Left ventricle myocardium superior (tissue), 1 donor: ENCODE data around the gene FLYWCH1. TPM values are rescaled to one million over a fixed set of nuclear protein-coding genes. Genes with fewer than 3 reads are reported as not detected.

Experiments used
- ATAC-seq: fragments of 200-7000 bp; cut with Tn5 transposase; one replicate; pipeline ENCODE4 v1.9.1; 2020; ENCODE audit warnings: mild to moderate bottlenecking, moderate library complexity
- DNase-seq: peaks from one replicate; pipeline ENCODE4 v3.0.0-alpha.2; 2020
- intact Hi-C: fragments of 100-400 bp; cut with micrococcal nuclease; formaldehyde crosslinking; loops from one replicate; pipeline ENCODE4 v1.11.0; 2022
- long read RNA-seq: library from polyadenylated mRNA; unstranded; transcript quantifications from one replicate; pipeline ENCODE4 v2.0.0, GENCODE V29; 2021
- total RNA-seq: library from RNA; stranded (reverse); fragmentation: NEBNext Ultra II Directional; extraction: Animal tissue kit (Norgen Biotek cat#: 25700); gene quantifications from one replicate; pipeline ENCODE4 v1.2.1, GENCODE V29; 2021
- donor health status: DM: no; HTN: yes; CAD: no; lungs with severe emphysema.

The FLYWCH1 gene, protein sequence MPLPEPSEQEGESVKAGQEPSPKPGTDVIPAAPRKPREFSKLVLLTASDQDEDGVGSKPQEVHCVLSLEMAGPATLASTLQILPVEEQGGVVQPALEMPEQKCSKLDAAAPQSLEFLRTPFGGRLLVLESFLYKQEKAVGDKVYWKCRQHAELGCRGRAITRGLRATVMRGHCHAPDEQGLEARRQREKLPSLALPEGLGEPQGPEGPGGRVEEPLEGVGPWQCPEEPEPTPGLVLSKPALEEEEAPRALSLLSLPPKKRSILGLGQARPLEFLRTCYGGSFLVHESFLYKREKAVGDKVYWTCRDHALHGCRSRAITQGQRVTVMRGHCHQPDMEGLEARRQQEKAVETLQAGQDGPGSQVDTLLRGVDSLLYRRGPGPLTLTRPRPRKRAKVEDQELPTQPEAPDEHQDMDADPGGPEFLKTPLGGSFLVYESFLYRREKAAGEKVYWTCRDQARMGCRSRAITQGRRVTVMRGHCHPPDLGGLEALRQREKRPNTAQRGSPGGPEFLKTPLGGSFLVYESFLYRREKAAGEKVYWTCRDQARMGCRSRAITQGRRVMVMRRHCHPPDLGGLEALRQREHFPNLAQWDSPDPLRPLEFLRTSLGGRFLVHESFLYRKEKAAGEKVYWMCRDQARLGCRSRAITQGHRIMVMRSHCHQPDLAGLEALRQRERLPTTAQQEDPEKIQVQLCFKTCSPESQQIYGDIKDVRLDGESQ
- 36.1 TPM for total RNA-seq
- long read RNA-seq, full-length matches to known transcripts: 82 of 140 reads
- long read RNA-seq, partial matches to known transcripts: 38 of 140 reads
- long read RNA-seq, other reads (novel, unspliced or antisense): 20 of 140 reads

DNA sequence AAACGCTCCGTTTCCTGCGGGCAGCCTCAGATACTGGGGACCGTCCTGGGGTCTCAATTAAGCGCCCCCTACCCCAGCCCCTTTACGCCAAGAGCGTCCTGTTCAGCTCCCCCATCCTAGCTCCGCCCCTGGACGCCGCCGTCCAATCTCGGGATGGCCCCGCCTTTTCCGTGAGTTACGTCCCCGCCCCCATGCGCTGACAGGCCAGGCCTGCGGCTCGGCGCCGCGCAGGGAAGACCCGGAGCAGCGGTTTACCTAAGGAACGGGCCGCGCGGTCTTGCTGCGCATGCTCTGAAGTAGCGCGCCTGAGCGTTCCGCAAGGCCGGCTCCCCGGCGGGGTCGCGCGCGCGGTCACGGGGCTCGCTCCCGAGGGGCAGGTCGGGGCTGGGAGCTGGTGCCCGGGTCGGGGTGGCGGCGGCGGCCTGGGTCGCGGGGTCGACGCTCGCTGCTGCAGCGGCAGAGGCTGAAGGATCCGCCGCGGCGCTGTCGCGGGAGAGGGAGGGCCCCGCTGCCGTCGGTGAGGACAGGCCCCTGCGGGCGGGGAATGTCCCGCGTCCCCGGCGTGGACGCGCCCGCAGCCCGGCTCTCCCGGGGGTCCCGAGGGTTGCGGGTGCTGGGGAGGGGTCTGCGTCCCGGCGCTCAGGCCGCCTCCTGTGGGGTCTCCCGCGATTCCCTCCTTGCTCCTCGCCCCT lies at the start of gene FLYWCH1:
Gene FLYWCH1, plus strand, starts transcription at position 294 of the 692 bp plus-strand sequence. CDS start 17,755 bp downstream, outside the sequence.
- DNase-seq (peak; percentile 100), ATAC-seq (peak; percentile 97)
- intact Hi-C loops: no loop called here

DNA sequence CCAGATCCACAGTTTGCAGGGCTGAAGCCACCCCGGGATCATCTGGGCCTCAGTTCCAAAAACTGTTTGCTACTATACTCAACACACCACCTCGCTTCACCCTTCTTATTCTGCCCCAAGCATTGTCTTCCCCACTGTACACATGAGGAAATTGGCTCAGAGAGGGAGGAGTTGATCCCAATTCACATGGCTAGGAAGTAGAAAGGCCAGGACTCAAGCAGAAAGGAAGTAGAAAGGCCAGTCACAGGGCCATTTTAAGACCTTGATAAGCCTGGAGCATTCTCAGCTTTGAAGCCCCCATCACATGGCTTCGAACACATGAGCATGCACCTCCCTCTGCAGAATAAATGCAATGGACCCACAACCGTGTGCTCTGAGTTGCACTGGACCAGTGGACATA lies 46.1 kb upstream of the FLYWCH1 start:
- ATAC-seq (no peak), DNase-seq (no peak)
- intact Hi-C loops: no loop called here

DNA sequence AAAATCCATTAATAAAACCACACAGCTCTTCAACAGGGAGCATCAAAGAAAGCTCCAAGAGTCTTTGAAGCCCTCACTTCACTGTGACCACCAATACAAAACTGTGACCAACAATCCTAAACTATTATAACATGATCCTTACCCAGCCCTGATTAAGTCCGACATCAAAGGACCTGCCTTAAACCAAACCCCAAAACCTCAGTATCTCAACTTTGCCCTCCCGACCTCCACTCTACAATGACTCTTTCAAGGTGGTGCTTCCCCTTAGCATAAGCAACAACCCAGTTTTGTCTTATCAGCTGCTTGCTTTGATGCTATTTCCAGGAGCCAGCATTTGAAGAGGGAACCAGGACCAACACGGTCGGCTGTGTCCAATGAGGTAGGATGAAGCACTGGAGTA lies 45.3 kb upstream of the FLYWCH1 start:
- DNase-seq (no peak), ATAC-seq (no peak)
- intact Hi-C loops: no loop called here

DNA sequence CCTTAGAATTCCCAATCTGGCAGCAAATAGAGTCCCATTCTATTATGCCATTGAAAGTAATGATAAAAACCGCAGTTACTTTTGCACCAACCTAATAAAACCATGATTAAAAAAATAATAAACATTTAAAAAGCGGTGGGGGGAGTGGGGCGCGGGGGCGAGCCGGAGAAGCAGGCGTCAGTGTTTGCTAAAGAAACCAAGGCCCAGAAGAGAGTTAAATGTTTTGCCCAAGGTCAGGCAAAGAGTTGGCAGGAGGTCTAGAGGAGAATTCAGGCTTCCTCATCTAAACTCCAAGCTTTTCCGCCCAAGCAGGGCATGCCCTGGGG lies 44.1 kb upstream of the FLYWCH1 start:
- no peak for ATAC-seq
- intact Hi-C loops: no loop called here
- DNase-seq: no peak

DNA sequence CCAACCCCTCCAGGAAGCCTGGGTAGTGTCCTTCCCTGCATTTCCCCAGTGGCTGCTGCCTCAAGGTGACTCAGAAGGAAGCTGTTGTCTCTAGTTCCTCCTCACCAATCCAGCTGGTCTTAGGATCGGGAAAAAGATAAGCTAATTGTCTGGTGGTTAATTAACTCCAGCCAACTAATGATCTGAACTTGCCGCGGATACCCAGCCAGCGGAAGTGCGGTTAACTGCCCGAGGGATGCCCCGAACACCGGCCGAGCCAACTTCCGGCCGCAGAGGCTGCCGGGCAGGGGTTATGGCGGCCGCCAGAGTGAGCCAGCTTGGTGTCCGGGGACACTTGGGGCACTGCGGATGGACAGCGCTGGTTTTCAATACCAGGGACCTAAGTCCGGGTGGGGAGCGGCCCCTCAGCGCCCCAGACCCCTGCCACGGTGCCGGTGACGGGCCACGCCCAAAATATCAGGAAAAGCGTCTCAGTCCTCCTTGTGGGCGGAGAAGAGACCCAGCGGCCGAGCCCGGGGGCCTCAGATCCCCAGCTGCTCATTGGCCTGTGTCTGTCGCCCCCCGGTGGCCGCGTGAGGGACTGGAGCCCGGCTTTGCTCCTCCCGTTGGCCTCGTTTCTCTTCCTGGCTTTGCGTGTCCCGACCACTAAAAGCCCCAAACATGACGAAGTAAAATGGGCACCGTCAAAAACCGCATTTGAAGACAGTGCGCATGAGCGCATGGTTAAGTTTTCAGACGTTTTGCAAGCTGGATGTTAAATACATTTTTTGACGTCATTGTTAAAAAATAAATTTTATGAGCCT lies 43.5 kb upstream of the FLYWCH1 start:
- intact Hi-C loops: no loop called here
- DNase-seq (peak; percentile 97), ATAC-seq (peak; percentile 99)

DNA sequence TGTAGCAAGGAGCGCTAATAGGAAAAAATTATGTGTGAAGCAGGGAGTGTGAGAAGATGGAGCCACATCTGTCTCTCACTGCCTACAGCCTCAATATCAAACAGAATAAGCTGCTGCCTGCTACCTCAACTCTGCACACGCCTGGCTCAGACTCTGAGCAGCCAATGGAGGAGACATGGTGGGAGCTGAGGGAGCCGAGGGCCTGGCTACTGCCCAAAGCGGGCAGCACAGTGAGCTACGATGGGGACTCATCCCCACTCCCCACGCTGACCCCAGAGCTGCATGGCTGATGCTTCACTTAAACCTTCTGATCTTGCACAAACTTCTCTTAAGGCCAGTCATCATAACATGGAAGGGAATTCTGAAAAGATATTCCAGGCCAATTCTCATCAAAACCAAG lies 39.8 kb upstream of the FLYWCH1 start:
- intact Hi-C loops: loop anchor here (5.0 kb wide), 1 partner anchor 45 kb away; no protein-coding TSS in a partner anchor
- DNase-seq (no peak), ATAC-seq (no peak)

DNA sequence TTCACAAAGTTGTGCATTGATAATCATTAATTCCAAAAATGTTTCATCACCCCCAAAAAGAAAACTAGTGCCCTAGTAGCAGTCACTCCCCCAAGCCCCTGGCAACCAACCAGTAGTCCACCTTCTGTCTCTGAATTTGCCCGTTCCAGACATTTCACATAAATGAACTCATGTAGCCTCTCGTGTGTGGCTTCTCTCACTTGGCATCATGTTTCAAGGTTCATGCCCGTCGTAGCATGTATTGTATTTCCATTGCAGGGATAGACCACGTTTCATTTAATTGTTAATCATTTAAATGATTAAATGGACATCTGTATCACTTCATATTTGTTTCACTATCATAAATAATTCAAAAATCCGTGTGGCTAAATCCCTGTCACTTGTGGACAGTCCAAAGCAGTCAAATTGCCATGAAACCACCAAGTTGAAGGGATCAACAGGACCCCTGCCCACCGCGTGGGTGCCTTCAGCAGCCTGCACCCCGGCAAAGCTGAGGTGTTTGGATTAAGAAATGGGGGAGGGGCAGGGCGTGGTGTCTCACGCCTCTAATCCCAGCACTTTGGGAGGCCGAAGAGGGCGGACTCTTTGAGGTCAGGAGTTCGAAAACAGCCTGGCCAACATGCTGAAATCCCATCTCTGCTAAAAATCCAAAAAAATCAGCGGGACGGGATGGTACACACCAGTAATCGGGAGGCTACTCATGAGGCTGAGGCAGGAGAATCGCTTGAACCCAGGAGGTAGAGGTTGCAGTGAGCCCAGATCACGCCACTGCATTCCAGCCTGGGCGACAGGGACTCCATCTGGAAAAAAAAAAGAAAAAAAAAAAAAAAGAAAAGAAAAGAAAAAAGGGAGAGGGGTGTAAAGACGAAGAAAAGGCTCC lies 37.5 kb upstream of the FLYWCH1 start:
- DNase-seq (no peak), ATAC-seq (no peak)
- intact Hi-C loops: loop anchor here (5.0 kb wide), 1 partner anchor 43 kb away; no protein-coding TSS in a partner anchor

DNA sequence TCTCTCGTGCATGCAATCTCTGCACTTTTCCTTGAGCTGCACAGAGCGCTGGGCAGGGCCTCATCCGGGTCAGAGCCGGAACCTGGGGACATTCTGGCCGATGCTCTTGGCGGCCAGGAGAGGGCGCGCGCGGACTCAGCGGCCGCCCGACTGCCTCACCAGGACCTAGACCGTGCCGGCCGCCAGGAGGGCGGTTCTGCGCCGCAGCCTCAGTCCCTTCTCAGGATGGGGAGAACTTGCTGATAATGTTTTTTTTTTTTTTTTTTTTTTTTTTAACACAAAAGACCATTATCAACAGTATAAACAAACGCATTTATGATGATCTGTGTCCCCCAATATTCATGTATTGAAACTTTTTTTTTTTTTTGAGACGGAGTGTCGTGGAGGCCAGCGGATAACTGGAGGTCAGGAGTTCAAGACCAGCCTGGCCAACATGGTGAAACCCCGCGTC lies 36.8 kb upstream of the FLYWCH1 start:
- DNase-seq (peak; percentile 90), ATAC-seq (peak; percentile 99)
- intact Hi-C loops: loop anchor here (5.0 kb wide), 1 partner anchor 42 kb away; no protein-coding TSS in a partner anchor

DNA sequence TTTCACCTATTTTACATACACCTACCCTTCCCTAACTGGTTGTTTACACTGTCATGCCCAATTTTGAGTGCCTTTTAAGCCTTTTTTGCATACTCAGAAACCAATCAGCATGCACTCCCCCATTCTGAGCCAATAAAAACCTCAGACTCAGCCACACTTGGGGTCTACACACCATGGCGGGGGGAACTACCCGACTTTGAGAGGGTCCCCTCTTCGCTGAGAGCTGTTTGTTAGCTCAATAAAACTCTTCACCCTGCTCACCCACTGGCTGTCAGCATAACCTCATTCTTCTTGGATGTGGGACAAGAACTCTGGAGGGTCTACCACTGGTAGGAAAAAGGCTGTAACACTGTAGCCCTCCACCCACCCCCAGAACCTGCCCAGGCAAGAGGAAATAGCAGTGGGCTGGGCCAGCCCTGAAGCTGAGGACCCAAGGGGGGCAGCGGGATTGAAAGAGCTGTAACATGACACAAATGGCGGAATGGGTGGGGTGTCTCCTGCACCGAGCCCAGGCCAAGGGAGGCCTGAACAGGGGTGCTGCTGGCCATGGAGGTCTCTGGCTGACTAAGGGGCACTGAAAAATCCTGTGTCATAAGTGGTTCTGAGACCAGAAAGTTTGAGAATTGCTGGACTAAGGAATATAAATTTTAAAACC lies 31.8 kb upstream of the FLYWCH1 start:
- no peak for ATAC-seq
- intact Hi-C loops: no loop called here
- no peak for DNase-seq

DNA sequence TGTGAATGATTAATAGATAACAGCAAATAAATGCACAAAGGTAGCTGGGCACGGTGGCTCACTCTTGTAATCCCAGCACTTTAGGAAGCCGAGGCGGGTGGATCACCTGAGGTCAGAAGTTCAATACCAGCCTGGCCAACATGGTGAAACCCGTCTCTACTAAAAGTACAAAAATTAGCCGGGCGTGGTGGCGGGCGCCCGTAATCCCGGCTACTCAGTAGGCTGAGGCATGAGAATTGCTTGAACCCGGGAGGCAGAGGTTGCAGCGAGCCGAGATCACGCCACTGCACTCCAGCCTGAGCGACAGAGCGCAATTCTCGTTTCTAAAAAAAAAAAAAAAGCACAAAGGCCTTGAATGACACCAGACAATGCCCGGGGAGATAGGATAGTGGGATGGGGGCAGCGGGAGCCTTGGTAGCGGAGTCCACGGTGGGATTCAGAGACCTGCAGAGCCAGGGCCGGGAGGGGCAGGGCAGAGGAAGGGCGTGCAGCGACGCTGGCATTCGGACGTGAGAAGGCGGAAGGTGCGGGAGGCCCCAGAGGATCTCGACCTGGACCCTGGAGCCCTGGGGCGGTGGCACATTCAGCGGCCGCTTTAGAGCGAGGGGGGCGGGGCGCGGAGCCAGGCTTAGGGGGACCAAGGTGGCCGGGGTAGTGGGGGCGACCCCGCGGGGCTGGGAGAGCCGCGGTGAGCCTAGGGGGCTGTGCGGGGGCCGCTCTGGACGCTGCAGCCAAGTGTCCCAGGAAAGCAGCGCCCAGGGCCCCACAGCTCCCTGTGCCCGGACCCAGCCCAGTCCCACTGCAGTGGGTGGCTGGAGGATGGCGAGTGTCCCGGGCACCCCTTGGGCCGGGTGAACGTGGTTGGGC lies 29.7 kb upstream of the FLYWCH1 start:
- intact Hi-C loops: no loop called here
- ATAC-seq (peak; percentile 21), DNase-seq (peak; percentile 64)

DNA sequence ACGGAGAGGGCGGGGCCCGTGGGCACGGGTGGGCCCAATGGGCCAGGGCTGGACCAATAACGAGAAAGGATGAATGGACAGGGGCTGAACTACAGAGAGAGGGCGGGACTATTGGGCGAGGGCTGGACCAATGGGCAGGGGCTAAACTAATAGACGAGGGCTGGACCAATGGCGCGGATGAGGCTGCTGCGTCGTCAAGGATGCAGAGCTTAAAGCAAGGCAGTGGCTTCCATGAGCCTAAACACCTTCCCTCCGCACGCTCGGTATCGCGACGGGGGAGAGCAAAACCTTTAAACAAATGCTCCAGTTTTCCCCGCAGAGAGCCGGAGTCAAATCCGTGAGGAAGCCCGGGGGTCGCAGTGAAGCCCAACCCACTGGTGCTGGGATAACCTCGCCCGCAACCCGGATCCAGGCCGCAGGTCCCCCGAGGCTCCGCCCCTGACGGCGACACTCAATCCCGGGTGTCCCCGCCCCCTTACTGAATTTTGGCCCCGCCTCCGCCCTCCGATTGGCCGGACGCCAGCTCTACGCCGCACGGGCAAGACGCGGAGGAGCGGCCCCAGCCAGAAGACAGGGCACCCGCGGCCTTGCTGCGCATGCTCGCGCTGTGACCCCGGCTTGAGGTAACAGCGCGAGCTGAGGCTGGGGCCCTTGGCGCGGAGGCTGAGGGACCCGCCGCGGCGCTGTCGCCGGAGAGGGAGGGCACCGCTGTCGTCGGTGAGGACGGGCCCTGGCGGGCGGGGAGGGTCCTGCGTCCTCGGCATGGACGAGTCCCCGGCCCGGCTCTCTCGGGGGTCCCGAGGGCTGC lies 28.9 kb upstream of the FLYWCH1 start, which contains the start of gene FLYWCH2:
Gene FLYWCH2, plus strand, starts transcription at position 566 of the 808 bp plus-strand sequence. CDS start 13,235 bp downstream, outside the sequence.
- intact Hi-C loops: no loop called here
- DNase-seq: peak; percentile 99
- ATAC-seq: peak; percentile 97

DNA sequence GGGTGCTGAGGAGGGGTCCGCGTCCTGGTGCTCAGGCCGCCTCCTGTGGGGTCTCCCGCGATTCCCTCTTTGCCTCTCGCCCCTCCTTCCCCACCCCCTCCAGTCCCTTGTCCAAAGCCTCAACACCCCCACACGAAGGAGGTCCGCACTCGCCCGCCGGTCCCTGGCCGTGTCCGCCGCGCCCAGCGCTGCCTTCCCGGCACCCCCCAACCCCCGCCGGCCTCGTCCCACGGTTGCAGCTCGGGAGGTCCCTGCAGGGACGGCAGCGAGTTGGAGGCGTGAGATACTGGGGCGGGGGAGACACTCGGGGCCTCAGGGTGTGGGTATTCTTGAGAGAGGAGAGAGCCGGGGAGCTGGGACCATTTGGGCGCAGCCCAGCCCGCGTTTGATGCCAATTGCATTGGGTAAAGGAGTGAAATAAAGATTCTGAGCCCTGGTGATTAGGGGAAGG lies 28.2 kb upstream of the FLYWCH1 start:
- intact Hi-C loops: no loop called here
- DNase-seq (peak; percentile 55), ATAC-seq (peak; percentile 20)

DNA sequence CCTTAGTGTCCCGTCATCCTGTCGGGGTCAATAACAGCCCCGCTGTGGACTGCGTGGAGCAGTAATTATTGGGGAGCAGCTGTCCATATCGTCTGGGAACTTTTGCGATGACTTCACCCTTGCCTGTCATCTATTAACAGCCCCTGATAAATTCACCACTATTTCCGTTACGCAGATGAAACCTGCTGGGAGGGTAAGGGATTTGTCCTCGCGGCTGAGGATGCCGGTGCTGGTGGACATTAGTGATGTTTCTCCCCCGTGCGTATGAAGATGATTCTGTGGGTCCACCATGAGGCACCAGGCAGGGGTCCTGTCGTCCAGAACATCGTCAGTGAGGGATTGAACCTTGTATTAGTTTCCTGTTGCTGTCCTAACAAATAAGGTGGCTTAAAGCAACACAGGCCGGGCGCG lies 27.7 kb upstream of the FLYWCH1 start:
- intact Hi-C loops: no loop called here
- ATAC-seq: no peak
- DNase-seq: no peak

DNA sequence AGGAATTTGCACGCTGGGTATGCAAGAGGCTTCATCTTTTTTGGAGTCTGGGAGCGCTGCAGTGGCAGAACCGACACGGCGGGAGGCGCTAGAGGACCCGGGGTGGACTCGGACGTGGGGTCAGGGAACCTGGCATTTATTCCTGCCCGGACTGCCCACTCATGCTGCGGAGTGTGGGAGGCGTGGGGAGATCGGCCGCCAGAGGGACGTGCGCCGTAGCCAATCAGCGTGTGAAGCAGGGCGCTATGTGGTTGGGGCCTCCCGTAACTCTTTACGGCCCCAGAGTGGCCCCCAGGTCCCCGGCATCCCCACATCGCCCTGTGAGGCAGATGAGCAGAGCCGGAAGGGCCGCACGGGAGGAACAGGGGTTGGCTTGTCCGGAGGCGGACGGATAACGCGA lies 17.5 kb upstream of the FLYWCH1 start:
- DNase-seq (no peak), ATAC-seq (no peak)
- intact Hi-C loops: no loop called here

DNA sequence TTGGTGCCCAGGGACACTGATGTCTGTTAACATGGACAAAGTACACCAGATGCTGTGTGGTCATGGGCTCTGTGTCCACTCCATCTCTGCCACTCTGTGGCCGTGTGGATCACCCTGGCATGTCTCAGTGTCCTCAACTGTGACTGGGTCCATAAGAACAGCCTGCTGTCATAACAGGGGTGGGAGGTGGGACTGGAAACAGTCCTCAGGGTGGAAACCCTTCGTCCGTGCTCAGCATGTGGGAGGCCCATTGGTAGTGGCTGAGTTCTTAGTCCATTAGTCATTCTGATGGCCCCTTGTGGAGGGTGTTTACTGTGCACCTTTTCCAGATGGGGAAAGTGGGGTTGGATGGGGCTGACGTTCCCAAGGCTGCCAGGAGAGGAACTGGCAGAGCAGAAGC lies 15.9 kb upstream of the FLYWCH1 start:
- intact Hi-C loops: no loop called here
- DNase-seq (no peak), ATAC-seq (no peak)
